ENCODE data around the gene INSR.
"Not testable (repeated sequence)": the region's sequence is repeated elsewhere in the genome, so short reads cannot be mapped to it uniquely, and the experiment has no call there.

INSR gene

DNA sequence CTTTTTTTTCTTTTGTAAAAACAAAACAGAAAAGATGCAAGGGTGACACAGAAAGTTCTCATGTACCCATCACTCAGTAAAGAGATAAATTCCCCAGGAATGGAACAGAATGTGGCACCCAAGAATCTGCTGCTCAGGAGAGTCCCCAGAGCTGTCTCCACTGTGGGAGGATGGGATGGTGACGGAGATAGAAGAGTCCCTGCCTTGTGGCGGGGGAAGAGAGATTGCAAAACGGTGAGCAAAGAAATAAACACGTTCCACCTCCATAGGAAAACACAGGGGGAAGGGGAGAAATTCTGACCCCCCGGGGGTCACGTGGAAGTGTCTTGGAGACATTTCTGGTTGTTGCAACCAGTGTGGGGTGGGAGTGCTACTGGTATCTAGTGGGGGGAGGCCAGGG is 76.4 kb downstream of the INSR start:
- DNase-seq: no peak

DNA sequence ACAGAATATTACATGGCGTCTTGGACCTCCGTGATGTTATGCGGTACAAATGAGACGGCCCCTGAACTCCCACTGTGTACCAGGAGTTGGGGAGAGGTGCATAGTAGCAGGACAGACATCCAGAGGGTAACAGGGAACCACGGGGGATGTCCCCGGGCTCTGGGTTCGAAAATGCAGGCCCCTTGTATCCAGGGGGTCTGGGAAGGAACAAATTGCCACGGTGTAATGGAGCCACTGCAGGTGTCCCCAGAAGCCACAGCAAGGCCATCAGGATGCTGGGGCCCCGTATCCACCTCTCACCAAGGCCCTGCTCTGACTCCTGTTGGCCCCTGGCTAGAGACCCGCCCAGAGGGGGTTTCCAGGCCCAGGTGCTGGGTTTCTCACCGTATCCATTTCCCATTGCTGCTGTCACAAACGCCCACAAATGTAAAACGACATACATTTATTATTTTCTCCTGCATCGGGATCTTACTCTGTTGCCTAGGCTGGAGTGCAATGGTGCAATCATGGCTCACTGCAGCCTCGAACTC is 77.8 kb downstream of the INSR start:
- no peak for DNase-seq

GRCh38 chr19:7215176-7215575 is 79.0 kb downstream of the INSR start:
- no peak for DNase-seq

- no peak for DNase-seq
These were observed 79.7 kb downstream of the INSR start for GRCh38 chr19:7214324-7215089.

DNA sequence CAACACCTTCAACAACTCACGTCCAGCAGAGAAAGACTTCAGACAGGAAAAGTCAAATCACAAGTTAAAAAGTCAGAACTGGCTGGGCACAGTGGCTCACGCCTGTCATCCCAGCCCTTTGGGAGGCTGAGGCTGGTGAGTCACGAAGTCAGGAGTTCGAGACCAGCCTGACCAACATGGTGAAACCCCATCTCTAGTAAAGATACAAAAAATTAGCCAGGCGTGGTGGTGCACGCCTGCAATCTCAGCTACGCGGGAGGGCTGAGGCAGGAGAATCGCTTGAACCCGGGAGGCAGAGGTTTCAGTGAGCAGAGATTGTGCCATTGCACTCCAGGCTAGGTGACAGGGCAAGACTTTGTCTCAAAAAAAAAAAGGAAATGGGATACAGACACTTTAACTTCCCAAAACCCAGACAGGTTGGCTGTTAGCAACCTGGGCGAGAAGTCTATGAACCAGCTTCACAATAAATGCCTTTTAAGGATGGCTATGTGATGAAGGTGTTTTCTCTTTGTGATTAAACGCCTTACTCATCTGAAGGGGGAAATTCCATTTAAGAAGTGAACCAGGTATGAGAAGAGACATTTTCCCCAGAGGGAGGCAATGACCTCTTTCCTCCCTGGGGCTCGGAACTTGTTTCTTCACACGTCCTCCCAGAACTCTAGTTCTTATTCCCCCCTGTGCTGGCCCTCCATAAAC is 80.4 kb downstream of the INSR start:
- DNase-seq: no peak

- no peak for DNase-seq
These were observed 82.8 kb downstream of the INSR start for GRCh38 chr19:7211191-7211951.

- no peak for DNase-seq
These were observed 83.9 kb downstream of the INSR start for GRCh38 chr19:7210359-7210758.

- DNase-seq: not testable (repeated sequence)
These were observed 84.5 kb downstream of the INSR start for GRCh38 chr19:7209597-7210325.

GRCh38 chr19:7209036-7209435 is 85.2 kb downstream of the INSR start:
- not testable (repeated sequence) for DNase-seq

- no peak for DNase-seq
These were observed 90.9 kb downstream of the INSR start for GRCh38 chr19:7203332-7203731.

GRCh38 chr19:7202888-7203287 is 91.3 kb downstream of the INSR start:
- DNase-seq: no peak

GRCh38 chr19:7200736-7201135 is 93.5 kb downstream of the INSR start:
- no peak for DNase-seq

DNA sequence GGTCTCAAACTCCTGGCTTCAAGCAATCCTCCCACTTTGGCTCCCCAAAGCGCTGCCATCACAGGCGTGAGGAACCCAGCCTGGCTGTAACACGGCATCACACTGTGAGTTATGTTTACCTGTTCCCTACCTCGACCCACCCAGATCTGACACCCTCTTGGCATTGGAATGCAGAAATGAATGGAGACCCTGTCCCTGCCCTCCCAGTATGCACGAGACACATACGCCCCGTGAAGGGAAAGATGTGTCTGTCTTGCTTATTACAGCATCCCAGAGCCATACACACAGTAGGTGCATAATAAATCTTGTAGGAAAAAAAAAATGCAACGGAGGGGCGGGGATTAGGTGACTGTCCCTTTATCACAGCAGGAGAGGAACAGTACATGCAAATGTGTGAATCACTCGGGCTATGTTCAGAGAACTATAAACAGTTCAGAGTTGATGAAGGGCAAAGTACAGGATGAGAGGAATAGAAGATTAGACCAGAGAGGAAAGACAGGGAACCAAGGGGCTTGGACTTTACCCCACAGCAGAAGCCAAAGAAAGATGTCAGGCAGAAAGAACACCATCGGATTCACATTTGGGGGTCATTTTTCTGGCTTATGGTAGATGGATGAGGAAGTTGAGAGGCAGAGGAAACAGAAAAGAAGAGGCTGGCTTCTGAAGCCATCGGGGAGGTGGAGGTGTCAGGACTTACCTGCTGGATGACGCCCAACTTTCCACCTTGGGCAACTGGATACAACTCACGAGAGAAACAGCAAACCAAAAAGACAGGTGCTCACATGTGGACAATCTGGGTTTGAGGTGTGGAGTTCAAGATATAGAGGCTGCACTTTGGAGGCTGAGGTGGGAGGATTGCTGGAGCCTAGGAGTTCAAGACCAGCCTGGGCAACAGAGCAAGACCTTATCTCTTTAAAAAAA is 94.3 kb downstream of the INSR start:
- DNase-seq: no peak

DNA sequence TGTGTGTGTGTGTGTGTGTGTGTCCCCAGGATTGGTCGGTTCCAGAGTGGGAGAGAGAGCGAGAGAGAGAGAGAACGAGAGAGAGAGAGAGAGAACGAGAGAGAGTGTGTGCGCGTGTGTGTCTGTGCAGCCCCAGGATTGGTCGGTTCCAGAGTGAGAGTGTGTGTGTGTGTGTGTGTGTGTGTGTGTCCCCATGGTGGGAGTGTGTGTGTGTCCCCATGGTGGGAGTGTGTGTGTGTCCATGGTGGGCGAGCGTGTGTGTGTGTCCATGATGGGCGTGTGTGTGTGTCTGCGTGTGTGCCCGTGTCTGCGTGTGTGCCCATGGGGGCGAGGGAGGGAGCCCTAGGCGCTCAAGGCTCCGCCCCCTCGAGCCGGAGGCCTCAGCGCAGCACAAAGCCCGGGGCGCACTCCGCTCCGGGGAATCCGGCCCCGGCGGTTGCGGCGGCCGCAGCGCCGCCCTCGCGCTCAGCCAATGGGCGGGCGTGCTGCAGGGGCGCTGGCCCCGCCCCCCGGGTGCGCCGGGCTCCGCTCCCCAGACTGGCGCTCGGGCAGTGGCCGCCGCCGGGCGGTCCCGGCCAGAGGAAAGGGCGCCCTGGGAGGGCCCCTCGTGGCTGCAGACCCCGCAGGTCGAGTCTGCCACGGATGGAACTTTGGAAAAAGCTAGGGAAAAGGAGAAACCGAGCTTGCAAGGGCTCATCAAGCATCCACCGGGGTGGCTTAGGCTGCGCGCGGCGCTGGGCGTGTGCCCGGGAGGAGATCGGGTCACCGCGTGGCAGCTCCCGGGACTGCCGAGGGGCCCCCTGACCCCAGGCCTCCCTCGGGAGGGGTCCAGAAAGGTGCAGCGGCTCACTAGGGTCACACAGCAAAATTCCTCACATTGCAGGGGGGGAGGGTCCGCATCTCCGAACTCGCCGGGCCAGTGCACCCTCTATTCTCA is 96.2 kb downstream of the INSR start:
- DNase-seq: peak; percentile 74

DNA sequence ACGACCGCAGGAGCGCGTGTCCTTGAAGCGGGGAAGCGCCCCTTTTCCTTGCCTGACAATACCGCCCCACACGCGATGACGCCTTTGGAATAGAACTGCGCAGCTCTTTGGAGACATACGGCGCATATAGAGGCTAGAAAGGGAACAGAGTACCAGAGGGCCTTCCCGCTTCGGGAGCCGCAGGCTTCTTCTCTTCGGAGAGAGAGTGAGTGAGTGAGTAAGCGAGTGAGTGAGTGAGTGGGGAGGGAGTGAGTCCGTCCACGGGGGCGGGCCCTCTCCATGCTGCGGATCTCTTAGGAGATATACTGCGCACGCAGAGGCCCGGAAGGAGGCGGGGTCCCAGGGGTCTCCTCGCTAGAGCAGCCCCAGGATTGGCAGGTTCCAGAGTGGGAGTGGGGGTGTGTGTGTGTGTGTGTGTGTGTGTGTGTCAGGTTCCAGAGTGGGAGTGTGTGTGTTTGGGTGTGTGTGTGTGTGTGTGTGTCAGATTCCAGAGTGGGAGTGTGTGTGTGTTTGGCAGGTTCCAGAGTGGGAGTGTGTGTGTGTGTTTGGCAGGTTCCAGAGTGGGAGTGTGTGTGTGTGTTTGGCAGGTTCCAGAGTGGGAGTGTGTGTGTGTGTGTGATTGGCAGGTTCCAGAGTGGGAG is 97.0 kb downstream of the INSR start:
- DNase-seq: peak; percentile 67

- DNase-seq: no peak
These were observed 97.5 kb downstream of the INSR start for GRCh38 chr19:7196763-7197118.

GRCh38 chr19:7195046-7195445 is 99.2 kb downstream of the INSR start:
- DNase-seq: no peak

- DNase-seq: no peak
These were observed 99.6 kb downstream of the INSR start for GRCh38 chr19:7194566-7194965.

DNA sequence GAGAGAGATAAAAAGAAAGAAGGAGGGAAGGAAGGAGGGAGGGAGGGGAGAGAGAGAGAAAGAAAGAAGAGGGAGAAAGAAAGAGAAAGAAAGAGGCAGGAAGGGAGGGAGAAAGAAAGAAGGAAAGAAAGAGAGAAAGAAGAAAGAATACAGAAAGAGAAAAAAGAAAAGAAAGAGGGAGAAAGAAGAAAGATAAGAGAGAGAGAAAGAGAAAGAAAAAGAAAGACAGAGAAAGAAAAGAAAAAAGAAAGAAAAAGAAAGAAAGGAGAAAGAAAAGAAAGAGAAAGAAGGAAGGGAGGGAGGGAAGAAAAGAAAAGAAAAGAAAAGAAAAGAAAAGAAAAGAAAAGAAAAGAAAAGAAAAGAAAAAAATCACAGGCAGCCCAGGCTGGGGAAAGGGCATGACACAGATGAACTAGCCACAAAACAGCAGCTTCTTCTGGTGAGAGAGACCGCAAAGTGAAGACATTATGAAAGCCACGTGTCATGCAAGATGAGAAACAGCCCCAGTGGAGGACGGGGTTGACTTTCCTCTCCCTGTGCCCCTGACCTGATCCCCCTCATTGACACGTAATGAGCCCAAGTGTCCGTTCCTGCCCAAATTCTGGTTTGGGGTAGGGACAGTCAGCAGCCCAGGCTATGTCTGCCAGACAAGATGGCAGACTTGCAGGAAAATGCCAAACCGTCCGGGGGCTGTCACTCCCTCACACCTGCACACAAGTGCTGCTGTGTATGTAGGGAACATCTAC is 102.1 kb downstream of the INSR start:
- DNase-seq: no peak

All from HCEC 1CT (cell line).